ENCODE measurements around the gene NHLRC2.

GRCh38 chr10:113911113-113911512, 56.7 kb downstream of the NHLRC2 start:
- TF ChIP-seq POLR2AphosphoS5 (IDR thresholded peaks at IDR 0.05): no peak
- TF ChIP-seq CTCF (IDR thresholded peaks at IDR 0.05): no peak

Measured in stomach (tissue), 4 donors.